Common myeloid progenitor, CD34-positive (primary cell): ENCODE data around the gene JADE1.

Experiments
- CTCF ChIA-PET: fragments of 350-600 bp; sonication (Branson Sonifier 250); formaldehyde crosslinking; loops from one replicate; lab custom pipeline; 2021; ENCODE audit warnings: antibody characterized with exemption; lab: Charles Lee
- POLR2A ChIA-PET: fragments of 350-600 bp; sonication (Branson Sonifier 250); formaldehyde crosslinking; loops from one replicate; lab custom pipeline; 2021; ENCODE audit warnings: antibody characterized with exemption; lab: Charles Lee
- DNase-seq, 3 donors: peaks; one replicate each; pipeline versions ENCODE4 v3.0.0 to v3.0.0-alpha.2; 2013
- H3K27ac ChIP-seq, 2 experiments: 1 replicate in 1 of 2; 2 replicates in 1 of 2; pipeline ENCODE4 v1.7.0; 2013; ENCODE audit warnings: inconsistent platforms in 2 of 2, low read length in 2 of 2, mild to moderate bottlenecking in 2 of 2, low read depth in 1 of 2, moderate library complexity in 1 of 2; ENCODE audit not compliant: severe bottlenecking in 2 of 2, insufficient read depth in 1 of 2, poor library complexity in 1 of 2
- H3K27me3 ChIP-seq, 5 experiments: replicated peaks in 2 of 5; 1 replicate in 3 of 5; 2 replicates in 2 of 5; pipeline versions ENCODE4 v1.6.1 to v1.7.0; 2013; ENCODE audit warnings: low read length in 4 of 5, mild to moderate bottlenecking in 2 of 5, moderate library complexity in 2 of 5, inconsistent platforms in 1 of 5; ENCODE audit not compliant: insufficient read depth in 5 of 5, control insufficient read depth in 4 of 5
- H3K36me3 ChIP-seq, 4 experiments: 1 replicate in 2 of 4; 2 replicates in 2 of 4; pipeline versions ENCODE4 v1.6.1 to v1.7.0; 2013; ENCODE audit warnings: low read length in 3 of 4, control low read depth in 1 of 4, mild to moderate bottlenecking in 1 of 4; ENCODE audit not compliant: control insufficient read depth in 4 of 4, insufficient read depth in 4 of 4
- H3K4me1 ChIP-seq, 4 experiments: 1 replicate in 3 of 4; 2 replicates in 1 of 4; pipeline versions ENCODE4 v1.6.1 to v1.7.1; 2013; ENCODE audit warnings: low read length in 3 of 4, mild to moderate bottlenecking in 3 of 4, control low read depth in 1 of 4, inconsistent platforms in 1 of 4, moderate library complexity in 1 of 4; ENCODE audit not compliant: control insufficient read depth in 4 of 4, insufficient read depth in 4 of 4; ENCODE audit errors: control extremely low read depth in 1 of 4
- H3K4me3 ChIP-seq, 7 experiments: 1 replicate in 4 of 7; 2 replicates in 3 of 7; pipeline versions ENCODE4 v1.5.1 to v1.7.0; 2013; ENCODE audit warnings: mild to moderate bottlenecking in 7 of 7, low read length in 6 of 7, moderate library complexity in 6 of 7, inconsistent platforms in 2 of 7, low read depth in 2 of 7, control low read depth in 1 of 7; ENCODE audit not compliant: insufficient read depth in 4 of 7, control insufficient read depth in 1 of 7; ENCODE audit errors: extremely low read depth in 1 of 7
- H3K9me3 ChIP-seq, 5 experiments: 1 replicate in 4 of 5; 2 replicates in 1 of 5; pipeline versions ENCODE4 v1.6.1 to v1.7.1; 2013; ENCODE audit warnings: low read length in 4 of 5, mild to moderate bottlenecking in 2 of 5, inconsistent platforms in 1 of 5, low read depth in 1 of 5, moderate library complexity in 1 of 5; ENCODE audit not compliant: control insufficient read depth in 4 of 5, insufficient read depth in 2 of 5; ENCODE audit errors: control extremely low read depth in 1 of 5
- WGBS: methylation state at CpG from one replicate; pipeline ENCODE4 v1.1.5; 2013; ENCODE audit not compliant: insufficient coverage; 5-methylcytosine and 5-hydroxymethylcytosine counted together

Gene JADE1

GRCh38 chr4:128854433-128854832 lies 44.9 kb downstream of the JADE1 start:
- peak overlapping the region in 1 of 2 experiments; percentile 27 for H3K27ac ChIP-seq
- H3K4me1 ChIP-seq = peaks cover 1 to 22% (median 17%) of the 10 kb centered on the region in 4 experiments
- ChIA-PET POLR2A (interaction anchor here (0.6 to 1.2 kb wide), 2 partner anchors 37 to 42 kb away, joined by 3 read pairs; no protein-coding TSS in a partner anchor), CTCF (interaction anchor here (0.5 to 1.4 kb wide), 5 partner anchors 9 to 302 kb away, joined by 3 to 6 read pairs (median 4); no protein-coding TSS in a partner anchor)
- H3K4me3 ChIP-seq = peak overlapping the region in 1 of 7 experiments; percentile 14
- H3K27me3 ChIP-seq = no peaks in the 10 kb centered on the region
- no peaks in the 10 kb centered on the region for H3K9me3 ChIP-seq
- DNase-seq = peak; percentile 29 to 78 (median 70)
- peaks cover 16 to 81% (median 60%) of the 10 kb centered on the region in 4 experiments for H3K36me3 ChIP-seq
- WGBS = 0% methylated on average over 4 of the region's 6 CpGs

DNA sequence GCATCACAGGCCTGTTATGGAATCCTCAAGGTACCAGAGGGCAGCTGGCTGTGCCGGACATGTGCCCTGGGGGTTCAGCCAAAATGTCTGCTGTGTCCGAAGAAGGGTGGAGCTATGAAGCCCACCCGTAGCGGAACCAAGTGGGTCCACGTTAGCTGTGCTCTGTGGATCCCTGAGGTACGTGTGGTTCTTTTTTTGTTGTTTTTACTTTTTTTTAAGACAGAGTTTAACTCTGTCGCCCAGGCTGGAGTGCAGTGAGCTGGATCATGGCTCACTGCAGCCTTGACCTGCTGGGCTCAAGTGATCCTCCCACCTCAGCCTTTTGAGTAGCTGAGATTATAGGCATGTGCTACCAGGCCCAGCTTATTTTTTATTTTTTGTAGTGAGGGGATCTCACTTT lies 46.1 kb downstream of the JADE1 start:
- Histone ChIP-seq H3K4me1 (peaks cover 5 to 34% (median 26%) of the 10 kb centered on the region in 4 experiments), H3K27ac (no peak overlapping the region), H3K36me3 (peaks cover 21 to 75% (median 59%) of the 10 kb centered on the region in 4 experiments), H3K27me3 (no peaks in the 10 kb centered on the region), H3K4me3 (no peak overlapping the region), H3K9me3 (no peaks in the 10 kb centered on the region)
- ChIA-PET CTCF (interaction anchor here (0.7 to 1.9 kb wide), 6 partner anchors 13 to 51 kb away, joined by 3 to 8 read pairs (median 3); no protein-coding TSS in a partner anchor), POLR2A (no interaction called here)
- no peak for DNase-seq
- WGBS = 98% methylated on average over 7 of the region's 7 CpGs

- WGBS = 83% methylated on average over 2 of the region's 2 CpGs
- no peaks in the 10 kb centered on the region for H3K27me3 ChIP-seq
- no peak for DNase-seq
- ChIA-PET POLR2A (no interaction called here), CTCF (interaction anchor here (0.6 to 1.9 kb wide), 6 partner anchors 13 to 805 kb away, joined by 3 to 8 read pairs (median 3); no protein-coding TSS in a partner anchor)
- H3K36me3 ChIP-seq = peaks cover 21 to 77% (median 59%) of the 10 kb centered on the region in 4 experiments
- H3K27ac ChIP-seq = no peak overlapping the region
- H3K4me1 ChIP-seq = peaks cover 5 to 40% (median 31%) of the 10 kb centered on the region in 4 experiments
- H3K9me3 ChIP-seq = no peaks in the 10 kb centered on the region
- no peak overlapping the region for H3K4me3 ChIP-seq
Observed at GRCh38 chr4:128856246-128856645, 46.7 kb downstream of the JADE1 start.

DNA sequence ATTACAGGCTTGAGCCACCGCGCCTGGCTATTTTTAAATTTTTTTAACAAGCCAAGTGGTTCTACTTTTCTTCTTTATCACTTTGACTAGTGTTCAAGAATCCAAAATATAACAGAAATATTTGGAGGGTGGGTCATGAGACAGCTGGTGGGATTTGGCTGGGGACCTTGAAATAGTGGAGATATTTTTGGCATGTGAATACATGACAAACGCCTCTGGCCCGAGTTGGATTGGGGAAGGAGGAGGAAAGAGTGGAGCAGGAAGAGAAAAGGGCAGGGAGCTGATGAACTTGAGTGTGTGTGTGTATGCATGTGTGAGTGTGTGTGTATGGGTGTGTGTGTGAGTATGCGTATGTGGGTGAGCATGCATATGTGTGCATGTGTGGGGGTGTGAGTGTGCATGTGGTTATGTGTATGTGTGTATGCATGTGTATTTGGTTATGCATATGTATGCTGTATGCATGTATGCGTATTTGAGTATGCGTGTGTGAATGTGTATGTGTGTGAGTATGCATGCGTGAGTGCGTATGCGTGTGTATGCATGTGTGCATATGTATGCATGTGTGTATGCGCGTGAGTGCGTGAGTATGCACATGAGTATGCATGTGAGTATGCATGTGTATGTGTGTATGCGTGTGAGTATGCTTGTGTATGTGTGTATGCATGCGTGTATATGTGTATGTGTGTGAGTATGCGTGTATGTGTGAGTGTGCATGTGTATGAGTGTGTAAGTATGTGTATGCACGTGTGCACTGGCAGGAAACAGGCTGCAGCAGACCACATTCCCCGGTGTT lies 49.6 kb downstream of the JADE1 start:
- POLR2A ChIA-PET = interaction anchor here (0.7 kb wide), 1 partner anchor 296 kb away, joined by 3 read pairs; no protein-coding TSS in a partner anchor
- 87% methylated on average over 18 of the region's 18 CpGs for WGBS
- H3K4me3 ChIP-seq = peak overlapping the region in 1 of 7 experiments; percentile 19
- peaks cover 8 to 77% (median 41%) of the 10 kb centered on the region in 4 experiments for H3K36me3 ChIP-seq
- peak in 2 of 3 donors; percentile 40 to 46 for DNase-seq
- H3K9me3 ChIP-seq = no peaks in the 10 kb centered on the region
- CTCF ChIA-PET = interaction anchor here (1.6 kb wide), 1 partner anchor 18 kb away, joined by 4 read pairs; no protein-coding TSS in a partner anchor
- H3K27me3 ChIP-seq = no peaks in the 10 kb centered on the region
- no peak overlapping the region for H3K27ac ChIP-seq
- H3K4me1 ChIP-seq = peaks cover 8 to 57% (median 48%) of the 10 kb centered on the region in 4 experiments

- Histone ChIP-seq H3K9me3 (no peaks in the 10 kb centered on the region), H3K36me3 (peaks cover 8 to 83% (median 44%) of the 10 kb centered on the region in 4 experiments), H3K4me3 (no peak overlapping the region), H3K27ac (no peak overlapping the region), H3K27me3 (no peaks in the 10 kb centered on the region), H3K4me1 (peaks cover 8 to 47% (median 39%) of the 10 kb centered on the region in 4 experiments)
- CTCF ChIA-PET = interaction anchor here (1.5 to 1.6 kb wide), 2 partner anchors 19 to 48 kb away, joined by 4 read pairs; no protein-coding TSS in a partner anchor
- POLR2A ChIA-PET = no interaction called here
- WGBS = 53% methylated on average over 4 of the region's 6 CpGs
- peak in 2 of 3 donors; percentile 38 to 46 for DNase-seq
Observed at GRCh38 chr4:128859887-128860677, 50.6 kb downstream of the JADE1 start.

GRCh38 chr4:128861856-128862518 lies 52.5 kb downstream of the JADE1 start:
- WGBS = 16% methylated on average over 10 of the region's 13 CpGs
- POLR2A ChIA-PET = no interaction called here

More at GRCh38 chr4:128861856-128862518, 52.5 kb downstream of the JADE1 start:
- peaks cover 7 to 46% (median 39%) of the 10 kb centered on the region in 4 experiments for H3K4me1 ChIP-seq
- DNase-seq = peak in 2 of 3 donors; percentile 49 to 60
- H3K36me3 ChIP-seq = peaks cover 8 to 80% (median 34%) of the 10 kb centered on the region in 4 experiments
- H3K27me3 ChIP-seq = no peaks in the 10 kb centered on the region
- H3K9me3 ChIP-seq = no peaks in the 10 kb centered on the region
- H3K27ac ChIP-seq = no peak overlapping the region
- CTCF ChIA-PET = interaction anchor here (0.7 to 3.3 kb wide), 8 partner anchors 11 to 670 kb away, joined by 3 to 14 read pairs (median 4); no protein-coding TSS in a partner anchor
- H3K4me3 ChIP-seq = peak overlapping the region in 2 of 7 experiments; percentile 14 to 42
